Measurements from ENCODE around the gene THSD8.
A peak's percentile ranks its signal among the peaks of the same experiment; 100 is the strongest.
"Not testable (repeated sequence)": the region's sequence is repeated elsewhere in the genome, so short reads cannot be mapped to it uniquely, and the experiment has no call there.

Gene THSD8

GRCh38 chr19:12793290-12794195 is 8.3 kb upstream of the THSD8 start:
- peak; percentile 96 for DNase-seq

- DNase-seq, result no peak
Measured at GRCh38 chr19:12794196-12794941, 7.5 kb upstream of the THSD8 start.

GRCh38 chr19:12794971-12795381 is 6.9 kb upstream of the THSD8 start:
- DNase-seq, result no peak

GRCh38 chr19:12796146-12797071 is 5.5 kb upstream of the THSD8 start:
- peak; percentile 83 for DNase-seq

- DNase-seq, result no peak
Measured at GRCh38 chr19:12797141-12797587, 4.7 kb upstream of the THSD8 start.

- not testable (repeated sequence) for DNase-seq
Measured at GRCh38 chr19:12797607-12798006, 4.3 kb upstream of the THSD8 start.

GRCh38 chr19:12799742-12800465 is 2.0 kb upstream of the THSD8 start:
- DNase-seq, result no peak

GRCh38 chr19:12800466-12800770 is 1.5 kb upstream of the THSD8 start:
- no peak for DNase-seq

GRCh38 chr19:12800923-12801465 is 875 bp upstream of the THSD8 start:
- no peak for DNase-seq

GRCh38 chr19:12802267-12803106 is 618 bp downstream of the THSD8 start:
- DNase-seq, result no peak

GRCh38 chr19:12804051-12804450 is 2.2 kb downstream of the THSD8 start:
- no peak for DNase-seq

- DNase-seq, result peak; percentile 93
Measured at GRCh38 chr19:12806242-12807081, 4.6 kb downstream of the THSD8 start, which contains the start of gene RNASEH2A. TSS of gene RNASEH2A (plus strand) at chr19:12806584. CDS start at chr19:12806674, 90 bp downstream.

- DNase-seq, result no peak
Measured at GRCh38 chr19:12815088-12815487, 13.2 kb downstream of the THSD8 start.

- DNase-seq, result not testable (repeated sequence)
Measured at GRCh38 chr19:12817188-12817587, 15.3 kb downstream of the THSD8 start.

- DNase-seq, result not testable (repeated sequence)
Measured at GRCh38 chr19:12817810-12818209, 15.9 kb downstream of the THSD8 start.

GRCh38 chr19:12821761-12822160 is 19.9 kb downstream of the THSD8 start:
- no peak for DNase-seq

- no peak for DNase-seq
Measured at GRCh38 chr19:12825254-12826131, 23.6 kb downstream of the THSD8 start.

GRCh38 chr19:12828494-12828893 is 26.6 kb downstream of the THSD8 start:
- DNase-seq, result no peak

- DNase-seq, result no peak
Measured at GRCh38 chr19:12833418-12833737, 31.5 kb downstream of the THSD8 start.
